Breast epithelium (tissue), 4 donors: Measurements from ENCODE around the gene MAPK14. TPM values are rescaled to one million over a fixed set of nuclear protein-coding genes. Genes with fewer than 3 reads are reported as not detected.

Source experiments
- DNase-seq, 2 donors: peaks; one replicate each; pipeline ENCODE4 v3.0.0-alpha.2; 2019; ENCODE audit warnings: low spot score in 2 of 2
- H3K27ac ChIP-seq, 2 donors: fragments of 200-600 bp; sonication (generic) in 1 of 2; one replicate each; pipeline ENCODE4 v1.5.1; 2016 to 2019; ENCODE audit warnings: mild to moderate bottlenecking in 1 of 2
- H3K27me3 ChIP-seq, 2 donors: fragments of 200-600 bp; sonication (generic) in 1 of 2; one replicate each; pipeline versions ENCODE4 v1.5.1 to v1.6.0; 2017 to 2019; ENCODE audit warnings: control low read depth in 1 of 2, mild to moderate bottlenecking in 1 of 2
- H3K36me3 ChIP-seq: fragments of 200-600 bp; one replicate; pipeline ENCODE4 v1.5.1; 2019
- H3K4me1 ChIP-seq, 2 donors: fragments of 200-600 bp; sonication (generic); one replicate each; pipeline ENCODE4 v1.5.1; 2016 to 2019; ENCODE audit warnings: control low read depth in 1 of 2
- H3K4me3 ChIP-seq, 3 donors: fragments of 200-600 bp; sonication (generic); 1 replicate in 2 of 3; 2 replicates in 1 of 3; pipeline ENCODE4 v1.5.1; 2016 to 2019; ENCODE audit warnings: mild to moderate bottlenecking in 3 of 3, moderate library complexity in 2 of 3
- H3K9me3 ChIP-seq, 2 donors: fragments of 200-600 bp; sonication (generic) in 1 of 2; one replicate each; pipeline ENCODE4 v1.5.1; 2016 to 2019; ENCODE audit warnings: control low read depth in 1 of 2
- CTCF ChIP-seq, 3 donors: fragments of 450-650 bp; IDR thresholded peaks; one replicate each; pipeline ENCODE4 v1.5.1; 2016 to 2017; ENCODE audit warnings: antibody characterized with exemption in 3 of 3, mild to moderate bottlenecking in 3 of 3, moderate library complexity in 3 of 3
- POLR2A ChIP-seq: fragments of 450-650 bp; IDR thresholded peaks from one replicate; pipeline ENCODE4 v1.6.1; 2016; ENCODE audit warnings: antibody characterized with exemption, mild to moderate bottlenecking, moderate library complexity
- POLR2AphosphoS5 ChIP-seq, 3 donors: sonication (generic); formaldehyde crosslinking; IDR thresholded peaks; one replicate each; pipeline ENCODE4 v1.6.1; 2017; ENCODE audit warnings: antibody characterized with exemption in 3 of 3
- intact Hi-C: fragments of 100-400 bp; cut with DNase I; formaldehyde crosslinking; loops from one replicate; pipeline ENCODE4 v1.15.1; 2023; ENCODE audit warnings: low total_unique reads
- total RNA-seq, 3 donors: library from RNA; depleted of rRNA; stranded (reverse); fragments of >200 nt; gene quantifications; one replicate each; pipeline ENCODE4 v1.1.0, GENCODE V29; 2016

The MAPK14 gene
- total RNA-seq, 3 donors from 2014 or later = 72.8 to 85.6 (median 81.3) TPM

GRCh38 chr6:36099869-36100483 lies 72.4 kb downstream of the MAPK14 start:
- Histone ChIP-seq H3K27me3 (no peaks in the 10 kb centered on the region), H3K27ac (no peak overlapping the region), H3K4me3 (no peak overlapping the region), H3K36me3 (no peaks in the 10 kb centered on the region), H3K4me1 (no peaks in the 10 kb centered on the region), H3K9me3 (no peaks in the 10 kb centered on the region)
- intact Hi-C loops = loop anchor here (5.0 kb wide), 1 partner anchor 73 kb away; the partner anchor contains the start of gene MAPK14
- no peak for TF ChIP-seq CTCF (IDR thresholded peaks at IDR 0.05)
- TF ChIP-seq POLR2AphosphoS5 (IDR thresholded peaks at IDR 0.05) = no peak
- no peak for TF ChIP-seq POLR2A
- DNase-seq = no peak

- intact Hi-C loops = no loop called here
- DNase-seq = no peak
- Histone ChIP-seq H3K9me3 (no peaks in the 10 kb centered on the region), H3K4me1 (no peaks in the 10 kb centered on the region), H3K27me3 (no peaks in the 10 kb centered on the region), H3K36me3 (no peaks in the 10 kb centered on the region), H3K4me3 (no peak overlapping the region), H3K27ac (no peak overlapping the region)
- TF ChIP-seq POLR2AphosphoS5 (IDR thresholded peaks at IDR 0.05) (no peak), POLR2A (no peak), CTCF (IDR thresholded peaks at IDR 0.05) (no peak)
These were observed 74.1 kb downstream of the MAPK14 start for GRCh38 chr6:36101691-36102090.

GRCh38 chr6:36102853-36103252 lies 75.2 kb downstream of the MAPK14 start:
- Histone ChIP-seq H3K4me3 (no peak overlapping the region), H3K4me1 (no peaks in the 10 kb centered on the region), H3K9me3 (no peaks in the 10 kb centered on the region), H3K27me3 (no peaks in the 10 kb centered on the region), H3K36me3 (no peaks in the 10 kb centered on the region), H3K27ac (no peak overlapping the region)
- DNase-seq = no peak
- TF ChIP-seq CTCF (IDR thresholded peaks at IDR 0.05) (no peak), POLR2A (no peak), POLR2AphosphoS5 (IDR thresholded peaks at IDR 0.05) (no peak)
- intact Hi-C loops = no loop called here

- Histone ChIP-seq H3K27ac (no peak overlapping the region), H3K9me3 (no peaks in the 10 kb centered on the region), H3K4me3 (no peak overlapping the region), H3K27me3 (no peaks in the 10 kb centered on the region), H3K36me3 (no peaks in the 10 kb centered on the region), H3K4me1 (no peaks in the 10 kb centered on the region)
- intact Hi-C loops = no loop called here
- TF ChIP-seq CTCF (IDR thresholded peaks at IDR 0.05) (no peak), POLR2A (no peak), POLR2AphosphoS5 (IDR thresholded peaks at IDR 0.05) (no peak)
- no peak for DNase-seq
These were observed 77.2 kb downstream of the MAPK14 start for GRCh38 chr6:36104836-36105235.

- Histone ChIP-seq H3K9me3 (no peaks in the 10 kb centered on the region), H3K27me3 (no peaks in the 10 kb centered on the region), H3K4me3 (no peak overlapping the region), H3K4me1 (no peaks in the 10 kb centered on the region), H3K27ac (no peak overlapping the region), H3K36me3 (no peaks in the 10 kb centered on the region)
- DNase-seq = no peak
- TF ChIP-seq POLR2AphosphoS5 (IDR thresholded peaks at IDR 0.05) = no peak
- TF ChIP-seq POLR2A = no peak
- no peak for TF ChIP-seq CTCF (IDR thresholded peaks at IDR 0.05)
- intact Hi-C loops = no loop called here
These were observed 81.5 kb downstream of the MAPK14 start for GRCh38 chr6:36109092-36109491.
